Transverse colon (tissue), 4 donors: ENCODE data around the gene VLDLR. TPM values are rescaled to one million over a fixed set of nuclear protein-coding genes. Genes with fewer than 3 reads are reported as not detected.

ENCODE experiments used
- DNase-seq: peaks from one replicate; pipeline ENCODE4 v3.0.0-alpha.2; 2019
- H3K27ac ChIP-seq, 4 donors: fragments of 200-600 bp; sonication (generic); 2 replicates each; pipeline ENCODE4 v1.5.1; 2016 to 2018; ENCODE audit warnings: inconsistent platforms in 4 of 4
- H3K27me3 ChIP-seq: fragments of 200-600 bp; sonication (generic); 2 replicates; pipeline ENCODE4 v1.5.1; 2017; ENCODE audit warnings: inconsistent platforms
- H3K36me3 ChIP-seq, 4 donors: fragments of 200-600 bp; sonication (generic); 2 replicates each; pipeline ENCODE4 v1.5.1; 2017 to 2019; ENCODE audit warnings: inconsistent platforms in 4 of 4
- H3K4me1 ChIP-seq, 4 donors: fragments of 200-600 bp; sonication (generic); 2 replicates each; pipeline ENCODE4 v1.5.1; 2017 to 2020; ENCODE audit warnings: inconsistent platforms in 4 of 4
- H3K4me3 ChIP-seq, 4 donors: fragments of 200-600 bp; sonication (generic); 1 replicate in 1 of 4; 2 replicates in 3 of 4; pipeline versions ENCODE4 v1.5.1 to v1.6.1; 2017 to 2019; ENCODE audit warnings: inconsistent platforms in 4 of 4
- H3K9me3 ChIP-seq, 2 donors: fragments of 200-600 bp; sonication (generic); 2 replicates each; pipeline ENCODE4 v1.5.1; 2017 to 2019; ENCODE audit warnings: inconsistent platforms in 2 of 2
- EP300 ChIP-seq: sonication (generic); formaldehyde crosslinking; IDR thresholded peaks from one replicate; pipeline ENCODE4 v1.6.1; 2017; ENCODE audit warnings: antibody characterized with exemption, low read depth
- POLR2A ChIP-seq: fragments of 450-650 bp; IDR thresholded peaks from one replicate; pipeline ENCODE4 v1.6.1; 2016; ENCODE audit warnings: antibody characterized with exemption, mild to moderate bottlenecking, moderate library complexity
- POLR2AphosphoS5 ChIP-seq, 3 donors: sonication (generic); formaldehyde crosslinking; IDR thresholded peaks; one replicate each; pipeline ENCODE4 v1.6.1; 2016; ENCODE audit warnings: antibody characterized with exemption in 3 of 3
- WGBS, 2 donors: methylation state at CpG; one replicate each; pipeline ENCODE4 v1.1.5; 2018; ENCODE audit warnings: low coverage in 1 of 2; 5-methylcytosine and 5-hydroxymethylcytosine counted together
- in situ Hi-C, 4 donors: fragments of 200-750 bp; cut with MboI; loops; one replicate each; pipeline versions ENCODE4 v1.15.0 to v1.15.1; 2017; ENCODE audit warnings: low sequenced_read_pairs in 3 of 4, low pct_ligation_motif_present in 1 of 4, low pct_unique_long_range_greater_than_20kb in 1 of 4
- intact Hi-C: fragments of 100-400 bp; cut with DNase I; formaldehyde crosslinking; loops from one replicate; pipeline ENCODE4 v1.15.1; 2023; ENCODE audit warnings: low total_unique reads
- total RNA-seq, 4 donors: library from RNA; depleted of rRNA; stranded (reverse); fragments of >200 nt; gene quantifications; one replicate each; pipeline ENCODE4 v1.1.0, GENCODE V29; 2016
- TF ChIP-seq, protein P1 (sequence below), 5 experiments: fragments of 200-600 bp in 3 of 5; fragments of 450-650 bp in 2 of 5; sonication (generic) in 3 of 5; IDR thresholded peaks; 1 replicate in 2 of 5; 2 replicates in 3 of 5; pipeline ENCODE4 v1.5.1; 2016 to 2017; ENCODE audit warnings: antibody characterized with exemption in 5 of 5, inconsistent platforms in 3 of 5, mild to moderate bottlenecking in 2 of 5, moderate library complexity in 1 of 5

VLDLR gene
- total RNA-seq, 4 donors from 2014 or later, result 0.80 to 14.0 (median 9.6) TPM

DNA sequence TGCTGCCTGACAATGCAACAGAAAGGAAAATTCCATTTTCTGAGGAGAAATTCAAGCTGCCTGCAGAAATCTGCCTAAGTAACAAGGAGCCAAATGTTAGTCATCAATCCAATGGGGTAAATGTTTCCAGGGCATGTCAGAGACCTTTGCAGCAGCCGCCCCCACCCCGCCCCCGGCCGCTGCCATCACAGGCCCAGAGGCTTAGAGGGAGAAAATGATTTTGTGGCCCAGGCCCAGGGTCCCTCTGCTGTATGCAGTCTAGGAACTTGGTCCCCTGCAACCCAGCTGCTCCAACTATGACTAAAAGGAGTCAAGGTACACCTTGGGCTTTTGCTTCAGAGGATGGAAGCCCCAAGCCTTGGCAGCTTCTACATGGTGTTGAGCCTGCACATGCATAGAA, 45.0 kb downstream of the VLDLR start:
- TF ChIP-seq POLR2AphosphoS5 (IDR thresholded peaks at IDR 0.05), result no peak
- TF ChIP-seq, protein P1, sequence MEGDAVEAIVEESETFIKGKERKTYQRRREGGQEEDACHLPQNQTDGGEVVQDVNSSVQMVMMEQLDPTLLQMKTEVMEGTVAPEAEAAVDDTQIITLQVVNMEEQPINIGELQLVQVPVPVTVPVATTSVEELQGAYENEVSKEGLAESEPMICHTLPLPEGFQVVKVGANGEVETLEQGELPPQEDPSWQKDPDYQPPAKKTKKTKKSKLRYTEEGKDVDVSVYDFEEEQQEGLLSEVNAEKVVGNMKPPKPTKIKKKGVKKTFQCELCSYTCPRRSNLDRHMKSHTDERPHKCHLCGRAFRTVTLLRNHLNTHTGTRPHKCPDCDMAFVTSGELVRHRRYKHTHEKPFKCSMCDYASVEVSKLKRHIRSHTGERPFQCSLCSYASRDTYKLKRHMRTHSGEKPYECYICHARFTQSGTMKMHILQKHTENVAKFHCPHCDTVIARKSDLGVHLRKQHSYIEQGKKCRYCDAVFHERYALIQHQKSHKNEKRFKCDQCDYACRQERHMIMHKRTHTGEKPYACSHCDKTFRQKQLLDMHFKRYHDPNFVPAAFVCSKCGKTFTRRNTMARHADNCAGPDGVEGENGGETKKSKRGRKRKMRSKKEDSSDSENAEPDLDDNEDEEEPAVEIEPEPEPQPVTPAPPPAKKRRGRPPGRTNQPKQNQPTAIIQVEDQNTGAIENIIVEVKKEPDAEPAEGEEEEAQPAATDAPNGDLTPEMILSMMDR (IDR thresholded peaks at IDR 0.05), result no peak
- in situ Hi-C loops (no loop called here), intact Hi-C loops (no loop called here)
- no peak for DNase-seq
- no peaks in the 10 kb centered on the region for H3K9me3 ChIP-seq
- H3K4me1 ChIP-seq, result no peaks in the 10 kb centered on the region
- no peaks in the 10 kb centered on the region for H3K36me3 ChIP-seq
- no peak overlapping the region for H3K4me3 ChIP-seq
- WGBS, 2 donors, result 100% methylated on average over 4 of the region's 4 CpGs; no CpG with 5 or more reads in 1 of the 2 donors
- no peak overlapping the region for H3K27ac ChIP-seq
- H3K27me3 ChIP-seq, result no peaks in the 10 kb centered on the region

DNA sequence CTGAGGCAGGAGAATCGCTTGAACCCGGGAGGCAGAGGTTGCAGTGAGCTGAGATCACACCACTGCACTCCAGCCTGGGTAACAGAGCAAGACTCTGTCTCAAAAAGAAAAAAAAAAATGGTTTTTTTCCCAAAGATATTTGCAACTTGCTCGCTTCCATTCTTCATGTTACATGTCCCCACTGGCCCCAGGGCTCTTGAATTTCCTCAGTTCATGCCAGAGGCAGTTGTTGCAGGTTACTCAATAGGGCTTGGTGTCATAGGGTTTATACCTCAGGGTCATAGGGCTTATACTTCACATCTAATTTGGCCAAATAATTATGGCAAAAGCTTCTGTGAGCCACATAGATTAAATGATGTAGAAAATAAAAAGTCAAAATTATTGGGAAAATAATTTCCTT, 51.6 kb downstream of the VLDLR start:
- H3K36me3 ChIP-seq, result no peaks in the 10 kb centered on the region
- H3K27me3 ChIP-seq, result no peaks in the 10 kb centered on the region
- TF ChIP-seq EP300 (no peak), POLR2AphosphoS5 (IDR thresholded peaks at IDR 0.05) (no peak), POLR2A (no peak)
- TF ChIP-seq, protein P1 (IDR thresholded peaks at IDR 0.05), result no peak
- in situ Hi-C loops, result no loop called here
- 96 to 100% methylated on average over 2 to 3 of the region's 3 CpGs for whole genome bisulfite sequencing, 2 donors
- DNase-seq, result no peak
- intact Hi-C loops, result no loop called here
- peaks cover 0 to 6% (median 0%) of the 10 kb centered on the region in 4 donors for H3K4me1 ChIP-seq
- no peaks in the 10 kb centered on the region for H3K9me3 ChIP-seq
- H3K27ac ChIP-seq, result no peak overlapping the region
- H3K4me3 ChIP-seq, result no peak overlapping the region

DNA sequence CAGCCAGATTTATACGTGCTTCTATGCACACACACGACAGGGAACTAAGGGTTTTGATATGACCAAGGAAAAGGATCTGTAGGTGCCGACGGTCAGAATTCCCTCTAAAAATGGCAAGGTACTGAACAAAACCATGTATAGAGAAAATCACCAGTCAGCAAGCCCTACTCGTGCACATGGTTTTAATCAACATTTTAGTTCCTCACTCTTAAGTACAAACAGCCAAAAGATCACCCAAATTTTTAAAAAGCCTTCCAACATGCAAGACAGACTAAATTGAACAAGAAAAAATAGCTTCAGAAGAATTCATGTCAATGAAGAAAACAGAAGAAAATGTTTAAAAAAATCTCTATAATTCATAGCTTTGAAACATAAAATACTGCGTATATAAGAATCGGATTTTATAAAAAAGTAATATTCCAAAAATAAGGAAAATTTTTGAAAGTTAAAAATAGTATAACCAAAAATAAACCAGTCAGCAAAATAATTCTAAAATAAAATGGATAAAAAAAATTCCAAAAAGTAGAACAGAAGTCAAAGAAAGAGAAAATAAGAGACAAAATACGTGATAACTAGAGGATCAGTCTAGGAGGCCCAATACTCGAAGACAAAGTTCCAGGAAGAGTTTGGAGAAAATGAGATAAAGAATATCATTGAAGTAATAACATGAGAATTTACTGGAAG, 52.7 kb downstream of the VLDLR start:
- Histone ChIP-seq H3K4me3 (no peak overlapping the region), H3K27ac (no peak overlapping the region), H3K27me3 (no peaks in the 10 kb centered on the region), H3K4me1 (peaks cover 0 to 6% (median 0%) of the 10 kb centered on the region in 4 donors), H3K36me3 (no peaks in the 10 kb centered on the region), H3K9me3 (no peaks in the 10 kb centered on the region)
- in situ Hi-C loops, result no loop called here
- no peak for TF ChIP-seq EP300
- TF ChIP-seq, protein P1 (IDR thresholded peaks at IDR 0.05), result no peak
- no peak for TF ChIP-seq POLR2AphosphoS5 (IDR thresholded peaks at IDR 0.05)
- no peak for TF ChIP-seq POLR2A
- intact Hi-C loops, result no loop called here
- DNase-seq, result no peak
- WGBS, 2 donors, result 76 to 87% methylated on average over 9 of the region's 9 CpGs

DNA sequence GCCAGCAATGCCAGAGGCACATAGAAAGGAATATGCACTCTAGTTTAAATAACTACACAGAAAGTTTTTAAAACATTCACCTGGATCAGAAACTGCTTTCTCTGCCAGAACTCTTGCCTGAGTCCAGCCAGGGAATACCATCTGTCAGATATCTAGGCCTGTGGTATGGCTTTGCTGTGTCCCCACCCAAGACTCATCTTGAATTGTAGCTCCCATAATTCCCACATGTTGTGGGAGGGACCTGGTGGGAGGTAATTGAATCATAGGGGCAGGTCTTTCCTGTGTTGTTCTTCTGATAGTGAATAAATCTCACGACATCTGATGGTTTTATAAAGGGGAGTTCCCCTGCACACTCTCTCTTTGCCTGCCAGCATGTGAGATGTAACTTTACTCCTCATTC, 54.2 kb downstream of the VLDLR start:
- WGBS, 2 donors, result 45% methylated on average over 1 of the region's 1 CpG; no CpG with 5 or more reads in 1 of the 2 donors
- DNase-seq, result no peak
- no peak for TF ChIP-seq POLR2AphosphoS5 (IDR thresholded peaks at IDR 0.05)
- no peak for TF ChIP-seq POLR2A
- TF ChIP-seq EP300, result no peak
- TF ChIP-seq, protein P1 (IDR thresholded peaks at IDR 0.05), result no peak
- Histone ChIP-seq H3K27ac (no peak overlapping the region), H3K4me3 (no peak overlapping the region), H3K36me3 (no peaks in the 10 kb centered on the region), H3K9me3 (no peaks in the 10 kb centered on the region), H3K27me3 (no peaks in the 10 kb centered on the region), H3K4me1 (peaks cover 0 to 6% (median 0%) of the 10 kb centered on the region in 4 donors)
- in situ Hi-C loops (no loop called here), intact Hi-C loops (no loop called here)
